SK-N-SH (cell line): Measurements from ENCODE around the gene KRT37. TPM values are rescaled to one million over a fixed set of nuclear protein-coding genes. Genes with fewer than 3 reads are reported as not detected.

Experiments used
- CTCF ChIA-PET: fragments of 300-600, 350-600 bp; formaldehyde crosslinking; extraction: SDS; loops from one replicate; lab custom pipeline; 2021; lab: Yijun Ruan, JAX
- POLR2A ChIA-PET: fragments of 350-600 bp; sonication (Branson Sonifier 250); formaldehyde crosslinking; extraction: SDS; loops from one replicate; lab custom pipeline; 2020; ENCODE audit warnings: antibody characterized with exemption, inconsistent platforms; lab: Yijun Ruan, JAX
- DNase-seq: peaks from one replicate; pipeline ENCODE4 v3.0.0; 2012
- H2AFZ ChIP-seq: fragments of 200-600 bp; sonication (generic); 2 replicates; pipeline ENCODE4 v1.8.1; 2016; ENCODE audit warnings: antibody characterized with exemption, mild to moderate bottlenecking, low read depth
- H3F3A ChIP-seq: fragments of 200-600 bp; sonication (generic); replicated peaks from 2 replicates; pipeline ENCODE3; 2016; ENCODE audit warnings: antibody characterized with exemption, mild to moderate bottlenecking; ENCODE audit not compliant: insufficient read depth
- H3K27ac ChIP-seq, 2 experiments: fragments of 200-500 bp in 1 of 2; fragments of 200-600 bp in 1 of 2; sonication (Bioruptor generic) in 1 of 2; sonication (generic), shearing (Covaris generic) in 1 of 2; 2 replicates each; pipeline versions ENCODE4 v1.5.1 to v1.6.1; 2014 to 2016; ENCODE audit warnings: low read depth in 2 of 2, inconsistent platforms in 1 of 2, low read length in 1 of 2, mild to moderate bottlenecking in 1 of 2, mixed read lengths in 1 of 2
- H3K27me3 ChIP-seq: fragments of 200-600 bp; sonication (generic), shearing (Covaris generic); 2 replicates; pipeline ENCODE4 v1.6.1; 2016; ENCODE audit warnings: mixed run types; ENCODE audit not compliant: insufficient read depth
- H3K36me3 ChIP-seq, 2 experiments: fragments of 200-500 bp in 1 of 2; fragments of 200-600 bp in 1 of 2; sonication (Bioruptor generic) in 1 of 2; sonication (generic) in 1 of 2; replicated peaks in 1 of 2; 2 replicates each; pipeline versions ENCODE3 to v1.5.1; 2014 to 2016; ENCODE audit warnings: low read length in 1 of 2, mild to moderate bottlenecking in 1 of 2; ENCODE audit not compliant: insufficient read depth in 2 of 2, control insufficient read depth in 1 of 2
- H3K4me1 ChIP-seq, 2 experiments: fragments of 200-500 bp in 1 of 2; fragments of 200-600 bp in 1 of 2; sonication (Bioruptor generic) in 1 of 2; sonication (generic), shearing (Covaris generic) in 1 of 2; 2 replicates each; pipeline versions ENCODE4 v1.5.1 to v1.6.1; 2014 to 2016; ENCODE audit warnings: low read depth in 1 of 2, low read length in 1 of 2, mixed run types in 1 of 2; ENCODE audit not compliant: insufficient read depth in 2 of 2, control insufficient read depth in 1 of 2
- H3K4me2 ChIP-seq: fragments of 200-600 bp; sonication (generic), shearing (Covaris generic); 2 replicates; pipeline ENCODE4 v1.6.1; 2017; ENCODE audit warnings: mixed run types
- H3K4me3 ChIP-seq, 2 experiments: fragments of 200-500 bp in 1 of 2; fragments of 200-600 bp in 1 of 2; sonication (Bioruptor generic) in 1 of 2; sonication (generic), shearing (Covaris generic) in 1 of 2; 2 replicates each; pipeline versions ENCODE4 v1.5.1 to v1.8.1; 2014 to 2016; ENCODE audit warnings: low read depth in 2 of 2, inconsistent platforms in 1 of 2, low read length in 1 of 2, mild to moderate bottlenecking in 1 of 2, mixed read lengths in 1 of 2, moderate library complexity in 1 of 2
- H3K79me2 ChIP-seq: fragments of 200-600 bp; sonication (generic); 2 replicates; pipeline ENCODE4 v1.8.1; 2017; ENCODE audit warnings: mild to moderate bottlenecking; ENCODE audit not compliant: insufficient read depth
- H3K9ac ChIP-seq: fragments of 200-600 bp; sonication (generic); 2 replicates; pipeline ENCODE4 v1.6.1; 2017; ENCODE audit warnings: mixed run types
- H3K9me2 ChIP-seq: fragments of 200-600 bp; sonication (generic); 2 replicates; pipeline ENCODE4 v1.6.1; 2017; ENCODE audit warnings: mixed run types
- H3K9me3 ChIP-seq: fragments of 200-600 bp; sonication (generic); 2 replicates; pipeline ENCODE4 v1.6.1; 2017; ENCODE audit warnings: mixed run types, mild to moderate bottlenecking, moderate library complexity
- H4K20me1 ChIP-seq: fragments of 200-600 bp; sonication (generic); 2 replicates; pipeline ENCODE4 v1.6.1; 2017; ENCODE audit warnings: mild to moderate bottlenecking, mixed run types; ENCODE audit not compliant: insufficient read depth
- EP300 ChIP-seq, 2 experiments: IDR thresholded peaks; 2 replicates each; pipeline versions ENCODE4 v1.4.0 to v1.6.1; 2012; ENCODE audit warnings: borderline replicate concordance in 1 of 2, low read depth in 1 of 2, low read length in 1 of 2
- FOSL2 ChIP-seq: IDR thresholded peaks from 2 replicates; pipeline ENCODE4 v1.4.0; 2012; ENCODE audit warnings: low read depth, mild to moderate bottlenecking, moderate library complexity, borderline replicate concordance
- FOXM1 ChIP-seq: IDR thresholded peaks from 2 replicates; pipeline ENCODE4 v1.4.0; 2012; ENCODE audit warnings: low read depth, mild to moderate bottlenecking
- GATA2 ChIP-seq: sonication (generic); formaldehyde crosslinking; IDR thresholded peaks from 2 replicates; pipeline ENCODE4 v1.5.0; 2020; ENCODE audit warnings: mild to moderate bottlenecking, missing genetic modification reagents
- IRF3 ChIP-seq: fragments of 150-350 bp; IDR thresholded peaks from 2 replicates; pipeline ENCODE4 v1.6.1; 2016; ENCODE audit warnings: mild to moderate bottlenecking, low read depth, low read length
- JUND ChIP-seq: IDR thresholded peaks from 2 replicates; pipeline ENCODE4 v1.4.0; 2012
- MAX ChIP-seq: IDR thresholded peaks from 2 replicates; pipeline ENCODE4 v1.4.0; 2012; ENCODE audit warnings: low read depth
- MEF2A ChIP-seq: IDR thresholded peaks from 2 replicates; pipeline ENCODE4 v1.4.0; 2012; ENCODE audit warnings: low read depth, borderline replicate concordance
- TAF1 ChIP-seq: IDR thresholded peaks from 2 replicates; pipeline ENCODE4 v1.6.1; 2012; ENCODE audit warnings: low read depth, mild to moderate bottlenecking, low read length, moderate library complexity, borderline replicate concordance
- USF2 ChIP-seq: fragments of 150-350 bp; IDR thresholded peaks from 2 replicates; pipeline ENCODE4 v1.6.1; 2017; ENCODE audit warnings: antibody characterized with exemption, low read length, low read depth, borderline replicate concordance
- WGBS: methylation state at CpG from one replicate; pipeline ENCODE4 v1.1.6; 2017; ENCODE audit warnings: low lambda C conversion rate; 5-methylcytosine and 5-hydroxymethylcytosine counted together
- polyA plus RNA-seq, 3 experiments: library from polyadenylated mRNA; depleted of rRNA; stranded (reverse); fragments of >200 nt; gene quantifications; 2 replicates each; pipeline ENCODE4 v1.2.3, GENCODE V29; 2012
- TF ChIP-seq, protein P1 (sequence below): fragments of 200-600 bp; sonication (generic); IDR thresholded peaks from 2 replicates; pipeline ENCODE4 v1.6.1; 2017; ENCODE audit warnings: antibody characterized with exemption, mild to moderate bottlenecking, moderate library complexity
- TF ChIP-seq, protein P2 (sequence below): IDR thresholded peaks from 2 replicates; pipeline ENCODE4 v1.4.0; 2012; ENCODE audit warnings: low read depth, borderline replicate concordance

KRT37 gene
- polyA plus RNA-seq, 1 of the 3 experiments (the other 2 are of a cell fraction) = not detected

GRCh38 chr17:41394254-41394996 is 30.0 kb downstream of the KRT37 start:
- Histone ChIP-seq H3K4me1 (peaks cover 0 to 4% of the 10 kb centered on the region in 2 experiments; a peak in 1 of 4 replicates), H2AFZ (no peak overlapping the region), H3K9me3 (no peaks in the 10 kb centered on the region), H3K9me2 (no peaks in the 10 kb centered on the region), H3F3A (no peaks in the 10 kb centered on the region), H3K27me3 (no peaks in the 10 kb centered on the region)
- CTCF ChIA-PET = interaction anchor here (1.0 kb wide), 1 partner anchor 446 kb away, joined by 3 read pairs; no protein-coding TSS in a partner anchor
- WGBS = 76% methylated on average over 10 of the region's 10 CpGs
- TF ChIP-seq, protein P1, sequence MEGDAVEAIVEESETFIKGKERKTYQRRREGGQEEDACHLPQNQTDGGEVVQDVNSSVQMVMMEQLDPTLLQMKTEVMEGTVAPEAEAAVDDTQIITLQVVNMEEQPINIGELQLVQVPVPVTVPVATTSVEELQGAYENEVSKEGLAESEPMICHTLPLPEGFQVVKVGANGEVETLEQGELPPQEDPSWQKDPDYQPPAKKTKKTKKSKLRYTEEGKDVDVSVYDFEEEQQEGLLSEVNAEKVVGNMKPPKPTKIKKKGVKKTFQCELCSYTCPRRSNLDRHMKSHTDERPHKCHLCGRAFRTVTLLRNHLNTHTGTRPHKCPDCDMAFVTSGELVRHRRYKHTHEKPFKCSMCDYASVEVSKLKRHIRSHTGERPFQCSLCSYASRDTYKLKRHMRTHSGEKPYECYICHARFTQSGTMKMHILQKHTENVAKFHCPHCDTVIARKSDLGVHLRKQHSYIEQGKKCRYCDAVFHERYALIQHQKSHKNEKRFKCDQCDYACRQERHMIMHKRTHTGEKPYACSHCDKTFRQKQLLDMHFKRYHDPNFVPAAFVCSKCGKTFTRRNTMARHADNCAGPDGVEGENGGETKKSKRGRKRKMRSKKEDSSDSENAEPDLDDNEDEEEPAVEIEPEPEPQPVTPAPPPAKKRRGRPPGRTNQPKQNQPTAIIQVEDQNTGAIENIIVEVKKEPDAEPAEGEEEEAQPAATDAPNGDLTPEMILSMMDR = no peak
- no peak for TF ChIP-seq EP300 (IDR thresholded peaks at IDR 0.05; ENCODE audit: borderline replicate concordance in 1 of 2, low read depth in 1 of 2, low read length in 1 of 2)
- no peak for TF ChIP-seq MAX
- TF ChIP-seq FOXM1 = no peak
- peak; percentile 11; the same call in 1 of the 2 replicates for TF ChIP-seq JUND
- TF ChIP-seq TAF1 = no peak
- no peak for TF ChIP-seq MEF2A
- TF ChIP-seq, protein P2, sequence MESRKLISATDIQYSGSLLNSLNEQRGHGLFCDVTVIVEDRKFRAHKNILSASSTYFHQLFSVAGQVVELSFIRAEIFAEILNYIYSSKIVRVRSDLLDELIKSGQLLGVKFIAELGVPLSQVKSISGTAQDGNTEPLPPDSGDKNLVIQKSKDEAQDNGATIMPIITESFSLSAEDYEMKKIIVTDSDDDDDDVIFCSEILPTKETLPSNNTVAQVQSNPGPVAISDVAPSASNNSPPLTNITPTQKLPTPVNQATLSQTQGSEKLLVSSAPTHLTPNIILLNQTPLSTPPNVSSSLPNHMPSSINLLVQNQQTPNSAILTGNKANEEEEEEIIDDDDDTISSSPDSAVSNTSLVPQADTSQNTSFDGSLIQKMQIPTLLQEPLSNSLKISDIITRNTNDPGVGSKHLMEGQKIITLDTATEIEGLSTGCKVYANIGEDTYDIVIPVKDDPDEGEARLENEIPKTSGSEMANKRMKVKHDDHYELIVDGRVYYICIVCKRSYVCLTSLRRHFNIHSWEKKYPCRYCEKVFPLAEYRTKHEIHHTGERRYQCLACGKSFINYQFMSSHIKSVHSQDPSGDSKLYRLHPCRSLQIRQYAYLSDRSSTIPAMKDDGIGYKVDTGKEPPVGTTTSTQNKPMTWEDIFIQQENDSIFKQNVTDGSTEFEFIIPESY = no peak
- TF ChIP-seq USF2 = no peak
- TF ChIP-seq FOSL2 = 0 out of 2 replicates have a peak, but pooled peaks have one; percentile 24
- no peak for TF ChIP-seq GATA2 (CRISPR knock-in tag)
- no peak for TF ChIP-seq IRF3
- TF ChIP-seq, all 33 proteins: peak for 2
- Histone ChIP-seq H3K27ac (no peak overlapping the region), H3K4me3 (no peak overlapping the region), H3K9ac (no peak overlapping the region), H4K20me1 (no peaks in the 10 kb centered on the region), H3K79me2 (no peaks in the 10 kb centered on the region), H3K36me3 (no peaks in the 10 kb centered on the region), H3K4me2 (no peak overlapping the region)
- DNase-seq = no peak
- POLR2A ChIA-PET = no interaction called here
